ENCODE data around the gene BANK1.

Gene BANK1

GRCh38 chr4:101790521-101791181 lies at the start of gene BANK1:
Gene BANK1 (plus strand): TSS chr4:101790730. CDS start chr4:101790881, 151 bp downstream.
- no peak for DNase-seq

- DNase-seq = no peak
These were observed 36.8 kb upstream of the BANK1 start for GRCh38 chr4:101753721-101754120.

GRCh38 chr4:101756181-101756580 lies 34.3 kb upstream of the BANK1 start:
- no peak for DNase-seq

DNA sequence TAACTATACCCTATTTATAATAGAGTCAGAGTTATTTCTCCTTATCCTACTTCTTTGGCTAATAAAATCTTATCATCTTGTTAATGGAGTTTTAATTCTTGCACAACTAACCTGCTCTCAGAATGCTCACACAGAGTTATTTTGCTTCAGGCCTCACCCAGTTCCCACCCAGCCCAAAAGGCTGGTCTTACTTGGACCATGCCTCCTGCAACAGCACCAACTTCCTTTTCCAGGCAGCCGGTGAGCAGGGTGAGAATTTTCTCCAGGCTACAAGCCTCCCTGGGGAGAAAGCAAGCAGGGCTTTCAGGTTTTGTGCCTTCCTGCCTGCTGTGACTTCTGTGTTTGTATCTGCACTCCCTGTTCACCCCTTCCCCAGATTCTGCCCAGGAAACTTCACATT lies 29.1 kb upstream of the BANK1 start:
- DNase-seq = no peak

DNA sequence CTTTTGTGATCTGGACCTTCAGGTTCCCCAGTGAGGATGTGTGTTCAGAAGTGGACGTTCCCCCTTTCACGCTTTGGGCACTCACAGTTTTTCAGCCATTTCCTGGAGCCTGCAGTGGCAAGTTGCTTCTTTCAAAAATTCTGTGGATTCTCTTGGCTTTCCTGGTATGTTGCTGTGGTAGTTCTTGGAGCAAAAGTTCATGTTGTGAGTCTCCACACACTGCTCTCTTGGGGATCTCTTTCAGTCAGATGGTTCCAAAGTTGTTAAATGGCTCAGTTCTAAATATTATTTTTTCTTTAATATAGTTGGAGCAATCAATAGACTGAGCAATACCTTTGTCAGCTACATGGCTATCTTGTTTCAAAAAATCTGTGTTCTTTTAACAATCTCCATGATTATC lies 28.5 kb upstream of the BANK1 start:
- DNase-seq = no peak

GRCh38 chr4:101762534-101762933 lies 28.0 kb upstream of the BANK1 start:
- DNase-seq = no peak

DNA sequence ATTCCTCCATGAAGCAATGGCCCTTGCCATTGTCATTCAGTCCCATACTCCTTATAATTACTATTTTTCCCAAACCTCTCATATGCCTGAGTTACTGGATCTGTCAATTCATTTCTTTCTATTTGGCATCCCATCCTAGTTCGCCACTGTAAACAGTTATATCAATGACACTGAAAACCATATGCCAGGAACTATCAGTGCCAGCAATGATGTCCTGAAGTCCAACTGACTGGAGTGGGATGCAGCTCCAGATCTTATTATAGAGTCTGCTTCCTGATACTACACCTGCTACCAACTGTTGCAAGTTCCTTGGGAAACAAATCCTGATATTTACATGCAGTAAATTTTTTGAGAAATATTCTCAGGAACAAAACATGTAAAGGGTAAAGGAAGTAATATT lies 27.0 kb upstream of the BANK1 start:
- no peak for DNase-seq

DNA sequence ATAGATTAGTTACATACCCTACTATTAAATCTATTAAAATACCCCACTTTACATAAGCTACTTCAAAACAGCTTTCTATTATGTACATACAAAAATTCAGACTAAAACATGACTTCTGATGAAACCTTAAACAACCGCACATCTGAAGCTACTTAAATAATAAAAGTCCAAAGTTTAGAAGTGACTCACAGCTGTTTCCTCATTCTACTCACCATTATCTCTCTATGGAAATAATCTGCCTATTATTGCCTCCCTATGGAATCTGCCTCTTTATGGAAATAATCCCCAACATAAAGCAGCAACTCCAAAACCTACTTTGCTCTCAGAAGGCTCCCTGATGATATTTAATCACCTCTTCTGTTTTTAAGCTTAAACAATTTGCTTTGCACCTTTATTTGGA lies 15.7 kb upstream of the BANK1 start:
- DNase-seq = no peak

- no peak for DNase-seq
These were observed 13.1 kb upstream of the BANK1 start for GRCh38 chr4:101777431-101777830.

- no peak for DNase-seq
These were observed 10.2 kb upstream of the BANK1 start for GRCh38 chr4:101780284-101780683.

- DNase-seq = no peak
These were observed 8.0 kb upstream of the BANK1 start for GRCh38 chr4:101782546-101782945.

- DNase-seq = no peak
These were observed 5.6 kb upstream of the BANK1 start for GRCh38 chr4:101784957-101785356.

- DNase-seq = no peak
These were observed 5.0 kb upstream of the BANK1 start for GRCh38 chr4:101785486-101785885.

DNA sequence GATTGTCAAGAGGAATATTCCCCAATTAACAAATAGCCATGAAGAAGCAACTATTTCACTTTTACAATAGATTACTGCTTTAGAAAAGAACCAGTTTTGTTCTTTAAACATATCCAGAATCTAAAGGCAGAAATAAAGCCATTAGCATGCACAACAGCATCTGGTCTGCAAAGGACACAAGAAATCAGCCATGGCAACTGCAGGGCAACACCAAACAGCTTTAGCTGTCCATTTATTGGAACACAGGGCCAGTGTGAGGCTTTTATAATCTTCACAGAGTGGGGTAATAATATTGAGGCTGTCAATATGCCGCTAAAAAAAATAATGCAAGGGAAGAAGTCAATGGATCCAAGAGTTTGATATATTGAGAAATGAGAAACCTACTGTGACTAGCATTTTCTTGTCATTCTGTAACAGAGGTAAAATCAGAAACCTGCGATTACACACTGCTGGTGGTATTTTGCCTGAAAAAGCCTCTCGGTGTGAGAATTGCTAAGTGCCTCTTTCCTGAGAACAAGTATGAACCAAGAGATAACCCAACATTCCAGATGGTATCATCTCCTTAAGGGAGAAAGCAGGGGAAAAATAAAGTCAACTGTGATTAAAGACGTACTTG lies 2.7 kb upstream of the BANK1 start:
- no peak for DNase-seq

DNA sequence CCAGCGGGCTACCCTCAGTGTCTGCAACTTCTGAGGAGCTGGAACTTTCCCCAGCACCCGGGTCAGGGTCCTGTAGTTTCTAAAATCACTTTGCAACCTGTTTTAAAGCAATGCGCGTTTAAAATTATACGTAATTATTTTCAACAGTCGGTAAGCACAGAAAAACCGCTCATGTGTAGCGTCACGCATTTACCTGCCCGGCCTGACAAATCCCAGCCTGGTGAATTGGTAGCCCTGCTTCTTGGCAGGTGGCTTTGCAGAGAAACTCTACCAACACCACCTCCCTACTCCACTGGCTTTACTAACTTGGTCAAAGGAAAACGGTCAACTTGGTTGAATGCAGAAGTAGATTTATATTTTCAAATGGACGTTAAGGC lies 640 bp downstream of the BANK1 start:
- no peak for DNase-seq

DNA sequence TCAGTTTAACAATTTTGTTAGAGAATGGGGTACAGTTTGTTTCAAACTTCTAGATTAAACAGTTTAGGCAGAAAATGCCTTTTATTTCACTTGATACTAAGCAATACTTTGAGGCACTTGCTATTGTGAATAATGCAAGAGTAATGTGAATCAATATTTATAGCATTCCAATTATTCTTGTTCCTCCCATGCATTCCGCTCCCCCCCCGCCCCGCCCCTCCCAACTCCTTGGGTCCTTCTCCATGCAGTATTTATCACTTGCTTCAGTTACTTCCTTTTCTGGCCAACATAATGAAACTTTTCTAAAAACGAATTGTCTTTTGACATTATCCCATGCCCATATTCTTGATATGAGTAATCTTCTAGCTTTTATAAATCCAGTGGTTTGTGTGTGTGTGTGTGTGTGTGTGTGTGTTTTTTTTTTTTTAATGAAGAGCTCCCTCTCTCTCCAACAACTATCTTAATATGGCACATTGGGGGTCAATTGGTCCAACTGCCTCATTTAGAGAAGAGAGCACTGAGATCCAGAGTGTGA lies 1.6 kb downstream of the BANK1 start:
- no peak for DNase-seq

- no peak for DNase-seq
These were observed 2.9 kb downstream of the BANK1 start for GRCh38 chr4:101793397-101793796.

- no peak for DNase-seq
These were observed 4.3 kb downstream of the BANK1 start for GRCh38 chr4:101794806-101795205.

- DNase-seq = no peak
These were observed 5.2 kb downstream of the BANK1 start for GRCh38 chr4:101795704-101796103.

DNA sequence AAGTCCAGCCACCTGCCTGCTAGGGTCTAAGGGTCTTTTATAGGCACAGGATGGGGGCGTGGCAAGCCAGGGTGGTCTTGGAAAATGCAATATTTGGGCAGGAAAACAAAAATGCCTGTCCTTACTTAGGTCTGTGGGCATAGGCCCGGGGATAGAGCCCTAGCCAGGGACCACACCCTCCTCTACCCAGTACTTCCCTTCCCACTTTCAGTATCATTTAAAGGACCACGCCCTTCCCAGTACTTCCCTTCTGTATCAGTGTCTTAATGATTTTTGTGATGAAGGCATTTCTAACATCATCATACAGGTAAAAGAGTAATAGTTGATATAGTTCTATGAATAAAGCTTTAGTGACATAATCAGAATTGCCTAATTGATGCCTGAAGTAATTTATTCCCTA lies 11.4 kb downstream of the BANK1 start:
- no peak for DNase-seq

- DNase-seq = no peak
These were observed 16.4 kb downstream of the BANK1 start for GRCh38 chr4:101806914-101807313.

DNA sequence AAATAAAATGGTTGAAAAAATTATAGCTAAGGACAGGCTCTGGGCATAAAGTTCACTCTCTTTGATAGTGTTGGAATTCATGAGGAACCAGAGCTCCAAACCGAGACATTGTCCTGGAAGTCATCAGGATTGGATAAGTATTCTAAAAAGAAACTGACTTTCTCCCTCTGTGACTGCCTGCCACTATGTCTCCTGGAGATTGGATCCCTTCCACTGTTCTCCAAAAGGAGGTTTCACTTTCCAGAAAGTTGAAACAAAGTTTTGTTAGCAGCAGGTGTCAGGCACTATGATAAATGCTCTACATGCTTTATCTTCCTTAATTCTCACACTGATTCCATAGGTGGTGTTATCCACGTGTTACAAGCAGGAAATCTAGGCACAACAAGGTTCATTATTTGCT lies 16.8 kb downstream of the BANK1 start:
- DNase-seq = no peak

GRCh38 chr4:101813604-101814003 lies 23.1 kb downstream of the BANK1 start:
- no peak for DNase-seq

- no peak for DNase-seq
These were observed 27.8 kb downstream of the BANK1 start for GRCh38 chr4:101818362-101818761.

DNA sequence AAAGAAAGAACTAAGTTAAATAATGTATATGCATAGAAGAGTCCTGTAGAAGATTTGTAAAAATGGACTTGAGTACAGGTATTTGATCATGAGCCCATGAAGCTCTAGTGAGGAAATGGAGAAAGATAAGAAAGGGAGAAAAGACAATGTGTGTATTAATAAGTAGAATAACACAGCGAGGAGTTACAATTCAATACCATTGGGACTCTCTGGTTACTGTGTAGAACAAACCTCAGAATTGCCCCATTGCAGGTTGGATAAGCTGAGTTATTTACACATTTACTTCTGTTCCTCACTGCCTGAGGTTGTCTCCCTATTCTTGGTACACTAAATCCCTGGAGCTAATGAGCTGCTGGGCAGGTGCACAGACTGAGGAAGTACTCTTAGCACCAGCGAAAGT lies 33.3 kb downstream of the BANK1 start:
- DNase-seq = no peak
